Testis (tissue), 2 donors: ENCODE measurements around the gene CNKSR3.

Source experiments
- CTCF ChIP-seq, 3 experiments: fragments of 450-650 bp in 2 of 3; fragments of 200-600 bp in 1 of 3; sonication (generic) in 1 of 3; IDR thresholded peaks; one replicate each; pipeline ENCODE4 v1.5.1; 2016 to 2019; ENCODE audit warnings: antibody characterized with exemption in 3 of 3, mild to moderate bottlenecking in 2 of 3, moderate library complexity in 1 of 3
- POLR2A ChIP-seq: fragments of 450-650 bp; IDR thresholded peaks from one replicate; pipeline ENCODE4 v1.6.1; 2017; ENCODE audit warnings: antibody characterized with exemption, mild to moderate bottlenecking, moderate library complexity

DNA sequence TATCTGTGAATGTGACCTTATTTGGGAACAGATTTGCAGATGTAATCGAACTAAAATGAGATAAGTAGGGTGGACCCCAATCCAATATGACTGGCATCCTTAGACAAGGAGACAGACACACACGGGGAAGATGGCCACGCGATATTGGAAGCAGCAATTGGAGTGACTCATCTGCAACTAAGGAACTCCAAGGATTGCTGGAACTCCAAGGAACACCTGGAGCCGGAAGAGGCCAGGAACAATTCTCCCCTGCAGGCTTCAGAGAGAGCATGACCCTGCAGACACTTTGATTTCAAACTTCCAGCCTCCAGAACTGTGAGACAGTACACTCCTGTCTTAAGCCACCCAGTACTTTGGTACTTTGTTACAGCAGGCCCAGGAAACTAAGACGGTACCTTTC lies 19.5 kb upstream of the CNKSR3 start:
- TF ChIP-seq CTCF (IDR thresholded peaks at IDR 0.05) = no peak
- no peak for TF ChIP-seq POLR2A
